Mammary epithelial cell (primary cell): ENCODE results near the gene RND1.

ENCODE experiments used
- CTCF ChIP-seq, 2 donors: IDR thresholded peaks in 1 of 2; conservative IDR thresholded peaks in 1 of 2; 2 replicates each; pipeline ENCODE4 v1.5.1; 2011 to 2012; ENCODE audit warnings: inconsistent platforms in 2 of 2, low read length in 2 of 2, mild to moderate bottlenecking in 2 of 2, control low read depth in 1 of 2, low read depth in 1 of 2; ENCODE audit not compliant: insufficient read depth in 1 of 2; ENCODE audit errors: extremely low read depth in 1 of 2
- EZH2 ChIP-seq: IDR thresholded peaks from 2 replicates; pipeline ENCODE4 v1.6.1; 2012; ENCODE audit warnings: low read length, inconsistent platforms, borderline replicate concordance

GRCh38 chr12:48903982-48904411 is 38.3 kb upstream of the RND1 start:
- TF ChIP-seq EZH2 = no peak
- peak; percentile 47 to 59 for TF ChIP-seq CTCF (conservative IDR thresholded peaks at IDR 0.05 in 1 of 2, IDR thresholded peaks at IDR 0.05 in 1 of 2; ENCODE audit: extremely low read depth in 1 of 2, insufficient read depth in 1 of 2, low read depth in 1 of 2, low read length in 2 of 2)
